ENCODE data around the gene AGPS. TPM values are rescaled to one million over a fixed set of nuclear protein-coding genes. Genes with fewer than 3 reads are reported as not detected.
A peak's percentile ranks its signal among the peaks of the same experiment; 100 is the strongest.

AGPS gene
- total RNA-seq, 2 experiments from 2014 or later = 2.1 to 9.6 TPM

DNA sequence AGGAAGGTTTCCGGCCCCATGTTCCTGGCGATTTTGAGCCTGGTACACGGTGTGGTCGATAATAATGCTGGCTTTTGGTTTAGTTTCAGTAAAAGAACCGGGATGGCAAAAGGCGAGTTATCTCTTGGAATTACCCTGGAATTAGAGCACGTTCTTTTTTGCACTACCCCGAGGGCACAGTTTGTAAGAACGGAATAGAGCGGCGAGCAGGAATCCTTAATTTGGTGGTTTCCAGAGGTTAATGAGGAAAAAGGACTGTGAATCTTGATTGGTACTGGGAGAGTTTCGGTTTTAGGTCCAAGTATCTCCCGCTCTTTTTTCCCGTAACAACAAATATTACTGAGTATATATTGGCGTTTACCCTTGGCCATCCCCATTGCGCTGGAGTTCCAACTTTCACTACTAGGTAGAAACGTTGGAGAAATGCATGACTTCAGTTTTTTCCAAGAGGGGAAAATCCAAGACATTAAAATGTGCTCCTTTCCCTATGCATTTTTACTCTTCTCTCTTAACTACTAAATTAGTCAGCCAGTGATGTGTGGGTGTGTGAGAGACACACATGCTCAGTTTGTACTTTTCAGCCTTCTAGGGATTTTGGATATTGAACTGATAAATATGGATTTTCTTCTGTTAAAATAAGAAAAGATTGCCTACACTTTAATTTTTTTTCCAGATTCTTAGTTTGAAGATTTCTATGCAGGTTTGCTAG is 160.8 kb downstream of the AGPS start:
- no peaks in the 10 kb centered on the region for H3K79me2 ChIP-seq (ENCODE audit: insufficient read depth, low read depth, low read length)
- peak overlapping the region; percentile 99 for H2AFZ ChIP-seq (ENCODE audit: low read length)
- no peaks in the 10 kb centered on the region for H3K9me3 ChIP-seq (ENCODE audit: low read length)
- ChIA-PET CTCF (ENCODE audit: unreplicated experiment) (no interaction called here), POLR2A (interaction anchor here (1.8 kb wide), 1 partner anchor 12 kb away, joined by 9 read pairs; no protein-coding TSS in a partner anchor)
- BruUV-seq (replicated peaks) = no TSS peak
- no peaks in the 10 kb centered on the region for H4K20me1 ChIP-seq (ENCODE audit: insufficient read depth, low read length)
- peak overlapping the region; percentile 75 for H3K4me3 ChIP-seq (ENCODE audit: low read depth, low read length, poor library complexity, severe bottlenecking)
- intact Hi-C loops (cut with micrococcal nuclease; ENCODE audit: unreplicated experiment) = loop anchor here (5.0 kb wide), 1 partner anchor 64 kb away; a partner anchor contains a TSS
- no peak overlapping the region for H3K27ac ChIP-seq (ENCODE audit: low read depth, low read length, poor library complexity, severe bottlenecking)
- peaks cover 9% of the 10 kb centered on the region for H3K4me1 ChIP-seq (ENCODE audit: insufficient read depth, low read length, poor library complexity, severe bottlenecking)
- H3K36me3 ChIP-seq (ENCODE audit: insufficient read depth, low read length) = no peaks in the 10 kb centered on the region
- TF ChIP-seq, protein P1, sequence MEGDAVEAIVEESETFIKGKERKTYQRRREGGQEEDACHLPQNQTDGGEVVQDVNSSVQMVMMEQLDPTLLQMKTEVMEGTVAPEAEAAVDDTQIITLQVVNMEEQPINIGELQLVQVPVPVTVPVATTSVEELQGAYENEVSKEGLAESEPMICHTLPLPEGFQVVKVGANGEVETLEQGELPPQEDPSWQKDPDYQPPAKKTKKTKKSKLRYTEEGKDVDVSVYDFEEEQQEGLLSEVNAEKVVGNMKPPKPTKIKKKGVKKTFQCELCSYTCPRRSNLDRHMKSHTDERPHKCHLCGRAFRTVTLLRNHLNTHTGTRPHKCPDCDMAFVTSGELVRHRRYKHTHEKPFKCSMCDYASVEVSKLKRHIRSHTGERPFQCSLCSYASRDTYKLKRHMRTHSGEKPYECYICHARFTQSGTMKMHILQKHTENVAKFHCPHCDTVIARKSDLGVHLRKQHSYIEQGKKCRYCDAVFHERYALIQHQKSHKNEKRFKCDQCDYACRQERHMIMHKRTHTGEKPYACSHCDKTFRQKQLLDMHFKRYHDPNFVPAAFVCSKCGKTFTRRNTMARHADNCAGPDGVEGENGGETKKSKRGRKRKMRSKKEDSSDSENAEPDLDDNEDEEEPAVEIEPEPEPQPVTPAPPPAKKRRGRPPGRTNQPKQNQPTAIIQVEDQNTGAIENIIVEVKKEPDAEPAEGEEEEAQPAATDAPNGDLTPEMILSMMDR (conservative IDR thresholded peaks at IDR 0.05; ENCODE audit: low read length) = no peak
- TF ChIP-seq EZH2phosphoT487 (IDR thresholded peaks at IDR 0.05; ENCODE audit: borderline replicate concordance, low read depth, low read length) = no peak
- peak overlapping the region; percentile 78 for H3K4me2 ChIP-seq (ENCODE audit: low read length)
- no peaks in the 10 kb centered on the region for H3K9me2 ChIP-seq (ENCODE audit: insufficient read depth, low read length)
- no peak for DNase-seq (ENCODE audit: low spot score)

DNA sequence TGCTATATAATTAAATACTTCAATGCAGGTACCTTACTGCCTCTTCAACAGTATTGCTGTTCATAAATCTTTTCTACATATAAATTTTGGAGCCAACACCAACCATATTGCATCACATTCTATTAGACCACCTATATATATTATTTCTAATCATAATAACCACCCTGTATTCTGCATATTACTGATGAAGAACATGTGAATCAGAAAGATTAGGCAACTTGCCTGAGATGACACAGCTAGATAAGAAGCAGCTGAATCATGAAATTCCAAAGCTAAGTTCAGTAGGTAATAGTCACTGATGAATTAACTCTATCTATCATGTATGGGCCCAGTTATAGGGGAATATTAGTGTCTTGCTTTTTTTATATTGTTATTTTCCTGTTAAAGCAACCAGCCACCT is 161.8 kb downstream of the AGPS start:
- TF ChIP-seq, protein P1 (conservative IDR thresholded peaks at IDR 0.05; ENCODE audit: low read length) = no peak
- no peak for TF ChIP-seq EZH2phosphoT487 (IDR thresholded peaks at IDR 0.05; ENCODE audit: borderline replicate concordance, low read depth, low read length)
- BruUV-seq (replicated peaks) = no TSS peak
- H3K9me3 ChIP-seq (ENCODE audit: low read length) = no peaks in the 10 kb centered on the region
- intact Hi-C loops (cut with micrococcal nuclease; ENCODE audit: unreplicated experiment) = loop anchor here (5.0 kb wide), 1 partner anchor 63 kb away; a partner anchor contains a TSS
- no peaks in the 10 kb centered on the region for H3K79me2 ChIP-seq (ENCODE audit: insufficient read depth, low read depth, low read length)
- peaks cover 9% of the 10 kb centered on the region for H3K4me1 ChIP-seq (ENCODE audit: insufficient read depth, low read length, poor library complexity, severe bottlenecking)
- DNase-seq (ENCODE audit: low spot score) = no peak
- H2AFZ ChIP-seq (ENCODE audit: low read length) = no peak overlapping the region
- no peaks in the 10 kb centered on the region for H4K20me1 ChIP-seq (ENCODE audit: insufficient read depth, low read length)
- no peak overlapping the region for H3K4me2 ChIP-seq (ENCODE audit: low read length)
- H3K36me3 ChIP-seq (ENCODE audit: insufficient read depth, low read length) = no peaks in the 10 kb centered on the region
- CTCF ChIA-PET (ENCODE audit: unreplicated experiment) = no interaction called here
- POLR2A ChIA-PET = interaction anchor here (0.6 to 1.5 kb wide), 3 partner anchors 9 to 218 kb away, joined by 3 to 4 read pairs (median 3); no protein-coding TSS in a partner anchor
- H3K9me2 ChIP-seq (ENCODE audit: insufficient read depth, low read length) = no peaks in the 10 kb centered on the region
- no peak overlapping the region for H3K4me3 ChIP-seq (ENCODE audit: low read depth, low read length, poor library complexity, severe bottlenecking)
- H3K27ac ChIP-seq (ENCODE audit: low read depth, low read length, poor library complexity, severe bottlenecking) = no peak overlapping the region

- no peaks in the 10 kb centered on the region for H3K79me2 ChIP-seq (ENCODE audit: insufficient read depth, low read depth, low read length)
- H3K9me2 ChIP-seq (ENCODE audit: insufficient read depth, low read length) = no peaks in the 10 kb centered on the region
- H4K20me1 ChIP-seq (ENCODE audit: insufficient read depth, low read length) = no peaks in the 10 kb centered on the region
- H3K36me3 ChIP-seq (ENCODE audit: insufficient read depth, low read length) = no peaks in the 10 kb centered on the region
- CTCF ChIA-PET (ENCODE audit: unreplicated experiment) = no interaction called here
- intact Hi-C loops (cut with micrococcal nuclease; ENCODE audit: unreplicated experiment) = no loop called here
- BruUV-seq (replicated peaks) = no TSS peak
- H3K4me3 ChIP-seq (ENCODE audit: low read depth, low read length, poor library complexity, severe bottlenecking) = no peak overlapping the region
- no peak overlapping the region for H2AFZ ChIP-seq (ENCODE audit: low read length)
- TF ChIP-seq, protein P1 (conservative IDR thresholded peaks at IDR 0.05; ENCODE audit: low read length) = no peak
- TF ChIP-seq EZH2phosphoT487 (IDR thresholded peaks at IDR 0.05; ENCODE audit: borderline replicate concordance, low read depth, low read length) = no peak
- POLR2A ChIA-PET = interaction anchor here (0.6 kb wide), 1 partner anchor 348 kb away, joined by 3 read pairs; no protein-coding TSS in a partner anchor
- peaks cover 9% of the 10 kb centered on the region for H3K4me1 ChIP-seq (ENCODE audit: insufficient read depth, low read length, poor library complexity, severe bottlenecking)
- no peak overlapping the region for H3K4me2 ChIP-seq (ENCODE audit: low read length)
- H3K27ac ChIP-seq (ENCODE audit: low read depth, low read length, poor library complexity, severe bottlenecking) = no peak overlapping the region
- DNase-seq (ENCODE audit: low spot score) = no peak
- H3K9me3 ChIP-seq (ENCODE audit: low read length) = no peaks in the 10 kb centered on the region
Observed at GRCh38 chr2:177556153-177556552, 163.6 kb downstream of the AGPS start.
